H9 (cell line): ENCODE results near the gene FAM13C. TPM values are rescaled to one million over a fixed set of nuclear protein-coding genes. Genes with fewer than 3 reads are reported as not detected.

Source experiments
- DNase-seq: peaks from one replicate; pipeline ENCODE4 v3.0.0-alpha.2; 2017
- H2AFZ ChIP-seq: one replicate; pipeline ENCODE4 v1.6.1; 2013; ENCODE audit warnings: mild to moderate bottlenecking, low read length, control low read depth, moderate library complexity
- H2AK5ac ChIP-seq: 2 replicates; pipeline ENCODE4 v1.6.1; 2013; ENCODE audit warnings: low read length, control low read depth, mixed read lengths; ENCODE audit not compliant: insufficient read length
- H2BK120ac ChIP-seq: one replicate; pipeline ENCODE4 v1.6.1; 2013; ENCODE audit warnings: low read depth, mild to moderate bottlenecking, low read length, control low read depth, inconsistent platforms; ENCODE audit not compliant: poor library complexity, severe bottlenecking
- H2BK12ac ChIP-seq: 2 replicates; pipeline ENCODE4 v1.6.1; 2013; ENCODE audit warnings: low read length, control low read depth, mixed read lengths, low read depth; ENCODE audit not compliant: insufficient read length
- H2BK15ac ChIP-seq: 2 replicates; pipeline ENCODE4 v1.6.1; 2013; ENCODE audit warnings: low read depth, low read length, control low read depth
- H2BK20ac ChIP-seq: one replicate; pipeline ENCODE4 v1.6.1; 2013; ENCODE audit warnings: low read depth, mild to moderate bottlenecking, low read length, control low read depth, inconsistent platforms; ENCODE audit not compliant: poor library complexity, severe bottlenecking
- H2BK5ac ChIP-seq: 2 replicates; pipeline ENCODE4 v1.6.1; 2013; ENCODE audit warnings: low read length, control low read depth, mixed read lengths; ENCODE audit not compliant: insufficient read length
- H3K14ac ChIP-seq: 2 replicates; pipeline ENCODE4 v1.6.1; 2013; ENCODE audit warnings: low read length, control low read depth; ENCODE audit not compliant: insufficient read depth
- H3K18ac ChIP-seq: 2 replicates; pipeline ENCODE4 v1.6.1; 2013; ENCODE audit warnings: low read depth, mild to moderate bottlenecking, mixed read lengths, low read length, control low read depth; ENCODE audit not compliant: insufficient read length
- H3K23ac ChIP-seq: 2 replicates; pipeline ENCODE4 v1.6.1; 2013; ENCODE audit warnings: low read length, control low read depth, mixed read lengths, low read depth; ENCODE audit not compliant: insufficient read length
- H3K23me2 ChIP-seq: 2 replicates; pipeline ENCODE4 v1.6.1; 2013; ENCODE audit warnings: low read depth, mild to moderate bottlenecking, mixed read lengths, low read length, control low read depth; ENCODE audit not compliant: insufficient read length, poor library complexity, severe bottlenecking
- H3K27ac ChIP-seq: 2 replicates; pipeline ENCODE4 v1.5.1; 2013; ENCODE audit warnings: low read length, control low read depth, mixed read lengths, low read depth; ENCODE audit not compliant: insufficient read length
- H3K27me3 ChIP-seq: 2 replicates; pipeline ENCODE4 v1.6.1; 2013; ENCODE audit warnings: low read length, control low read depth, inconsistent platforms; ENCODE audit not compliant: insufficient read depth
- H3K4ac ChIP-seq: 2 replicates; pipeline ENCODE4 v1.6.1; 2013; ENCODE audit warnings: low read depth, mild to moderate bottlenecking, control low read depth, inconsistent platforms, low read length, moderate library complexity
- H3K4me1 ChIP-seq: 2 replicates; pipeline ENCODE4 v1.6.1; 2013; ENCODE audit warnings: low read length, control low read depth, inconsistent platforms; ENCODE audit not compliant: insufficient read depth
- H3K4me2 ChIP-seq: 2 replicates; pipeline ENCODE4 v1.6.1; 2013; ENCODE audit warnings: low read length, control low read depth, mixed read lengths; ENCODE audit not compliant: insufficient read length, insufficient read depth
- H3K56ac ChIP-seq: 2 replicates; pipeline ENCODE4 v1.6.1; 2013; ENCODE audit warnings: low read depth, mild to moderate bottlenecking, mixed read lengths, low read length, control low read depth; ENCODE audit not compliant: insufficient read length
- H3K79me1 ChIP-seq: 2 replicates; pipeline ENCODE4 v1.6.1; 2013; ENCODE audit warnings: low read depth, mild to moderate bottlenecking, moderate library complexity, low read length, control low read depth, inconsistent platforms; ENCODE audit not compliant: insufficient read depth, poor library complexity, severe bottlenecking
- H3K79me2 ChIP-seq: 2 replicates; pipeline ENCODE4 v1.6.1; 2013; ENCODE audit warnings: low read length, control low read depth, inconsistent platforms; ENCODE audit not compliant: insufficient read depth
- H3K9ac ChIP-seq: 2 replicates; pipeline ENCODE4 v1.6.1; 2013; ENCODE audit warnings: low read length, control low read depth, mixed read lengths; ENCODE audit not compliant: insufficient read length; ENCODE audit errors: extremely low read depth
- H3K9me3 ChIP-seq: one replicate; pipeline ENCODE4 v1.6.1; 2013; ENCODE audit warnings: low read depth, low read length, inconsistent platforms; ENCODE audit not compliant: control insufficient read depth
- H3T11ph ChIP-seq: one replicate; pipeline ENCODE4 v1.6.1; 2013; ENCODE audit warnings: mild to moderate bottlenecking, low read length, control low read depth, inconsistent platforms
- H4K20me1 ChIP-seq: one replicate; pipeline ENCODE4 v1.6.1; 2013; ENCODE audit not compliant: control insufficient read depth, insufficient read length, insufficient read depth
- H4K5ac ChIP-seq: 2 replicates; pipeline ENCODE4 v1.6.1; 2013; ENCODE audit warnings: low read depth, mild to moderate bottlenecking, mixed read lengths, low read length, control low read depth; ENCODE audit not compliant: insufficient read length
- H4K8ac ChIP-seq: replicated peaks from 2 replicates; pipeline ENCODE4 v1.6.1; 2013; ENCODE audit warnings: low read length, control low read depth, mixed read lengths, low read depth; ENCODE audit not compliant: insufficient read length
- H4K91ac ChIP-seq: 2 replicates; pipeline ENCODE4 v1.6.1; 2013; ENCODE audit warnings: low read depth, mild to moderate bottlenecking, moderate library complexity, mixed read lengths, low read length, control low read depth; ENCODE audit not compliant: insufficient read length
- H3K27ac Mint-ChIP-seq, 3 experiments: 2 replicates in 2 of 3; 3 replicates in 1 of 3; pipeline ENCODE4 v1.8.0; 2020 to 2021; ENCODE audit warnings: mixed read lengths in 3 of 3, mild to moderate bottlenecking in 1 of 3, moderate library complexity in 1 of 3
- H3K27me3 Mint-ChIP-seq: 2 replicates; pipeline ENCODE4 v1.8.0; 2021; ENCODE audit warnings: low read depth, mild to moderate bottlenecking, moderate library complexity, mixed read lengths
- H3K36me3 Mint-ChIP-seq, 3 experiments: 2 replicates in 2 of 3; 3 replicates in 1 of 3; pipeline ENCODE4 v1.8.0; 2020 to 2021; ENCODE audit warnings: low read depth in 3 of 3, mixed read lengths in 3 of 3; ENCODE audit not compliant: insufficient read depth in 1 of 3
- H3K4me1 Mint-ChIP-seq, 2 experiments: 2 replicates each; pipeline ENCODE4 v1.8.0; 2020; ENCODE audit warnings: mixed read lengths in 2 of 2
- H3K4me3 Mint-ChIP-seq, 2 experiments: 2 replicates in 1 of 2; 3 replicates in 1 of 2; pipeline ENCODE4 v1.8.0; 2020 to 2021; ENCODE audit warnings: mild to moderate bottlenecking in 2 of 2, mixed read lengths in 2 of 2, moderate library complexity in 1 of 2
- H3K9me3 Mint-ChIP-seq, 2 experiments: 2 replicates in 1 of 2; 3 replicates in 1 of 2; pipeline ENCODE4 v1.8.0; 2020; ENCODE audit warnings: mild to moderate bottlenecking in 2 of 2, mixed read lengths in 2 of 2, moderate library complexity in 1 of 2
- CTCF ChIP-seq: fragments of 200-600 bp; sonication (generic); conservative IDR thresholded peaks from 3 replicates; pipeline ENCODE4 v1.8.0; 2021; ENCODE audit warnings: antibody characterized with exemption, mild to moderate bottlenecking
- total RNA-seq: library from RNA; stranded (reverse); gene quantifications from 2 replicates; pipeline ENCODE4 v1.2.1, GENCODE V29; 2021

FAM13C gene
- total RNA-seq, 1 experiment from 2014 or later = 0.31 TPM

- Histone ChIP-seq H3K4ac (no peak overlapping the region), H2BK120ac (no peak overlapping the region), H4K20me1 (no peaks in the 10 kb centered on the region), H3K18ac (no peak overlapping the region), H2AFZ (no peak overlapping the region), H3K4me2 (no peak overlapping the region), H3K14ac (no peak overlapping the region), H2BK20ac (no peak overlapping the region), H3K9me3 (no peaks in the 10 kb centered on the region), H3T11ph (no peak overlapping the region), H3K4me1 (no peaks in the 10 kb centered on the region; the same call in 1 of the 2 replicates), H3K23ac (no peak overlapping the region), H3K79me1 (no peaks in the 10 kb centered on the region), H4K91ac (no peak overlapping the region), H3K56ac (no peak overlapping the region), H4K5ac (no peak overlapping the region), H3K27me3 (no peaks in the 10 kb centered on the region), H2AK5ac (no peak overlapping the region), H2BK12ac (no peak overlapping the region), H3K23me2 (no peaks in the 10 kb centered on the region), H3K27ac (no peak overlapping the region), H4K8ac (no peak overlapping the region), H2BK15ac (no peak overlapping the region), H3K9ac (no peak overlapping the region), H2BK5ac (no peak overlapping the region), H3K79me2 (no peaks in the 10 kb centered on the region)
- no peak for DNase-seq
- H3K27me3 Mint-ChIP-seq = no peaks in the 10 kb centered on the region
- H3K27ac Mint-ChIP-seq = no peak overlapping the region
- no peaks in the 10 kb centered on the region; a peak in 1 of 7 replicates for H3K36me3 Mint-ChIP-seq
- TF ChIP-seq CTCF = no peak
- no peaks in the 10 kb centered on the region for H3K9me3 Mint-ChIP-seq
- no peak overlapping the region for H3K4me3 Mint-ChIP-seq
- peaks cover 10 to 11% of the 10 kb centered on the region in 2 experiments for H3K4me1 Mint-ChIP-seq
These were observed 139.6 kb downstream of the FAM13C start for GRCh38 chr10:59222788-59223187.
